ENCODE measurements around the gene GALNT14.

GRCh38 chr2:30989746-30990145, 148.5 kb downstream of the GALNT14 start:
- TF ChIP-seq SRF (CRISPR knock-in tag; IDR thresholded peaks at IDR 0.05) (no peak), XRCC5 (IDR thresholded peaks at IDR 0.05; ENCODE audit: low read depth, low read length) (no peak), SMAD1 (IDR thresholded peaks at IDR 0.05; ENCODE audit: low read depth, low read length, partially characterized antibody) (no peak), ZZZ3 (IDR thresholded peaks at IDR 0.05) (no peak), PREB (CRISPR knock-in tag; IDR thresholded peaks at IDR 0.05) (no peak)
- TF ChIP-seq, protein P1, sequence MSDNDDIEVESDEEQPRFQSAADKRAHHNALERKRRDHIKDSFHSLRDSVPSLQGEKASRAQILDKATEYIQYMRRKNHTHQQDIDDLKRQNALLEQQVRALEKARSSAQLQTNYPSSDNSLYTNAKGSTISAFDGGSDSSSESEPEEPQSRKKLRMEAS (CRISPR knock-in tag; IDR thresholded peaks at IDR 0.05), result no peak
